GM23338 (cell line): ENCODE results near the gene PPP1R13L. TPM values are rescaled to one million over a fixed set of nuclear protein-coding genes. Genes with fewer than 3 reads are reported as not detected.

Experiments used
- ATAC-seq: fragments of 200-7000 bp; cut with Tn5 transposase; 3 replicates; pipeline ENCODE4 v1.9.1; 2020
- DNase-seq: peaks from one replicate; pipeline ENCODE4 v3.0.0-alpha.2; 2015; ENCODE audit warnings: low spot score
- H2AFZ ChIP-seq: fragments of 200-600 bp; sonication (generic); 2 replicates; pipeline ENCODE4 v1.8.0; 2016; ENCODE audit warnings: antibody characterized with exemption, mild to moderate bottlenecking, moderate library complexity
- H3F3A ChIP-seq: fragments of 200-600 bp; sonication (generic); replicated peaks from 2 replicates; pipeline ENCODE4 v1.8.0; 2017; ENCODE audit warnings: antibody characterized with exemption, mixed run types, low read depth
- H3K27ac ChIP-seq: fragments of 200-600 bp; sonication (generic); 2 replicates; pipeline ENCODE4 v1.6.1; 2016; ENCODE audit warnings: low read depth
- H3K27me3 ChIP-seq: fragments of 200-600 bp; sonication (generic); 2 replicates; pipeline ENCODE4 v1.8.0; 2016; ENCODE audit warnings: mild to moderate bottlenecking, mixed run types, moderate library complexity; ENCODE audit not compliant: insufficient read depth
- H3K36me3 ChIP-seq: fragments of 200-600 bp; sonication (generic); 2 replicates; pipeline ENCODE4 v1.8.0; 2016; ENCODE audit warnings: mild to moderate bottlenecking; ENCODE audit not compliant: insufficient read depth
- H3K4me1 ChIP-seq: fragments of 200-600 bp; sonication (generic); 2 replicates; pipeline ENCODE4 v1.8.0; 2016; ENCODE audit warnings: mild to moderate bottlenecking, moderate library complexity; ENCODE audit not compliant: insufficient read depth
- H3K4me2 ChIP-seq: fragments of 200-600 bp; sonication (generic); 2 replicates; pipeline ENCODE4 v1.7.1; 2017; ENCODE audit warnings: mixed run types
- H3K4me3 ChIP-seq: fragments of 200-600 bp; sonication (generic); 2 replicates; pipeline ENCODE4 v1.6.1; 2016; ENCODE audit warnings: mixed run types
- H3K79me2 ChIP-seq: fragments of 200-600 bp; sonication (generic); replicated peaks from 2 replicates; pipeline ENCODE4 v1.8.0; 2017; ENCODE audit warnings: mild to moderate bottlenecking; ENCODE audit not compliant: insufficient read depth
- H3K9me2 ChIP-seq: fragments of 200-600 bp; sonication (generic); 2 replicates; pipeline ENCODE4 v1.8.0; 2017; ENCODE audit not compliant: insufficient read depth
- H4K20me1 ChIP-seq: fragments of 200-600 bp; sonication (generic); replicated peaks from 2 replicates; pipeline ENCODE4 v1.8.0; 2017; ENCODE audit warnings: mild to moderate bottlenecking; ENCODE audit not compliant: insufficient read depth
- H3K27ac Mint-ChIP-seq: 2 replicates; pipeline ENCODE4 v1.8.0; 2020; ENCODE audit warnings: inconsistent platforms, mild to moderate bottlenecking, moderate library complexity, mixed read lengths
- H3K27me3 Mint-ChIP-seq: 3 replicates; pipeline ENCODE4 v1.8.0; 2022; ENCODE audit warnings: low read depth, mild to moderate bottlenecking, moderate library complexity, mixed read lengths, inconsistent platforms; ENCODE audit not compliant: insufficient read depth, poor library complexity
- H3K36me3 Mint-ChIP-seq: 3 replicates; pipeline ENCODE4 v1.8.0; 2021; ENCODE audit warnings: low read depth, mild to moderate bottlenecking, inconsistent platforms, moderate library complexity, mixed read lengths
- H3K4me1 Mint-ChIP-seq: 3 replicates; pipeline ENCODE4 v1.8.0; 2020; ENCODE audit warnings: mild to moderate bottlenecking, inconsistent platforms, mixed read lengths
- H3K4me3 Mint-ChIP-seq: 3 replicates; pipeline ENCODE4 v1.8.0; 2021; ENCODE audit warnings: moderate library complexity, mild to moderate bottlenecking, inconsistent platforms, mixed read lengths
- H3K9me3 Mint-ChIP-seq: 3 replicates; pipeline ENCODE4 v1.8.0; 2020; ENCODE audit warnings: moderate library complexity, mild to moderate bottlenecking, inconsistent platforms, mixed read lengths
- CREB1 ChIP-seq: fragments of 250-450 bp; sonication (Bioruptor Pico); IDR thresholded peaks from 2 replicates; pipeline ENCODE4 v1.5.0; 2020; ENCODE audit warnings: low read depth, mild to moderate bottlenecking, moderate library complexity
- ETS1 ChIP-seq: IDR thresholded peaks from 2 replicates; pipeline ENCODE4 v1.6.1; 2016; ENCODE audit warnings: antibody characterized with exemption
- EZH2phosphoT487 ChIP-seq: fragments of 200-600 bp; sonication (generic); IDR thresholded peaks from one replicate; pipeline ENCODE4 v1.8.1; 2018; ENCODE audit warnings: antibody characterized with exemption; ENCODE audit not compliant: unreplicated experiment
- NANOG ChIP-seq: IDR thresholded peaks from 2 replicates; pipeline ENCODE4 v1.6.1; 2016; ENCODE audit warnings: antibody characterized with exemption, borderline replicate concordance
- STAT1 ChIP-seq: IDR thresholded peaks from one replicate; pipeline ENCODE4 v1.6.1; 2016; ENCODE audit warnings: antibody characterized with exemption; ENCODE audit not compliant: unreplicated experiment
- ZNF331 ChIP-seq: fragments of 250-450 bp; sonication (Bioruptor Pico); IDR thresholded peaks from 2 replicates; pipeline ENCODE4 v1.5.0; 2020; ENCODE audit warnings: low read depth, mild to moderate bottlenecking, moderate library complexity
- polyA plus RNA-seq: library from polyadenylated mRNA; unstranded; fragments of >200 nt; fragmentation: Nextera tagmentation; extraction: Ambion mirVana; gene quantifications from 2 replicates; pipeline ENCODE4 v1.2.1, GENCODE V29; 2016
- total RNA-seq: library from RNA; depleted of rRNA; stranded (reverse); fragments of >200 nt; shearing (Covaris generic); gene quantifications from 2 replicates; pipeline ENCODE4 v1.2.3, GENCODE V29; 2014
- TF ChIP-seq, protein P1 (sequence below): IDR thresholded peaks from one replicate; pipeline ENCODE4 v1.6.1; 2018; ENCODE audit warnings: antibody characterized with exemption; ENCODE audit not compliant: unreplicated experiment
- TF ChIP-seq, protein P2 (sequence below), 2 experiments: fragments of 200-600 bp in 1 of 2; sonication (generic) in 1 of 2; conservative IDR thresholded peaks; 2 replicates each; pipeline versions ENCODE4 v1.5.1 to v1.6.1; 2016 to 2017; ENCODE audit warnings: antibody characterized with exemption in 2 of 2, low read depth in 2 of 2, mild to moderate bottlenecking in 2 of 2, moderate library complexity in 1 of 2

Gene PPP1R13L
- total and polyA plus RNA-seq, 2 experiments from 2014 or later = 9.6 to 15.5 TPM

GRCh38 chr19:45403781-45404556 is 900 bp downstream of the PPP1R13L start:
- Histone ChIP-seq H4K20me1 (peaks cover 18% of the 10 kb centered on the region; the same call in 1 of the 2 replicates), H2AFZ (peak overlapping the region; percentile 83), H3K9me2 (no peaks in the 10 kb centered on the region), H3K4me1 (peaks cover 24% of the 10 kb centered on the region), H3K27me3 (peaks cover 31% of the 10 kb centered on the region), H3K27ac (no peak overlapping the region), H3K79me2 (peaks cover 13% of the 10 kb centered on the region), H3K4me2 (peak overlapping the region; percentile 99), H3K36me3 (no peaks in the 10 kb centered on the region), H3K4me3 (peak overlapping the region; percentile 88), H3F3A (peaks cover 27% of the 10 kb centered on the region; the same call in 1 of the 2 replicates)
- H3K27ac Mint-ChIP-seq = peak overlapping the region; percentile 75; the same call in 1 of the 2 replicates
- peaks cover 32% of the 10 kb centered on the region for H3K27me3 Mint-ChIP-seq
- ATAC-seq = peak; percentile 38
- peak overlapping the region; percentile 97 for H3K4me3 Mint-ChIP-seq
- no peaks in the 10 kb centered on the region for H3K9me3 Mint-ChIP-seq
- TF ChIP-seq CREB1 (CRISPR knock-in tag) = 0 out of 2 replicates have a peak, but pooled peaks have one; percentile 19
- TF ChIP-seq, protein P1, sequence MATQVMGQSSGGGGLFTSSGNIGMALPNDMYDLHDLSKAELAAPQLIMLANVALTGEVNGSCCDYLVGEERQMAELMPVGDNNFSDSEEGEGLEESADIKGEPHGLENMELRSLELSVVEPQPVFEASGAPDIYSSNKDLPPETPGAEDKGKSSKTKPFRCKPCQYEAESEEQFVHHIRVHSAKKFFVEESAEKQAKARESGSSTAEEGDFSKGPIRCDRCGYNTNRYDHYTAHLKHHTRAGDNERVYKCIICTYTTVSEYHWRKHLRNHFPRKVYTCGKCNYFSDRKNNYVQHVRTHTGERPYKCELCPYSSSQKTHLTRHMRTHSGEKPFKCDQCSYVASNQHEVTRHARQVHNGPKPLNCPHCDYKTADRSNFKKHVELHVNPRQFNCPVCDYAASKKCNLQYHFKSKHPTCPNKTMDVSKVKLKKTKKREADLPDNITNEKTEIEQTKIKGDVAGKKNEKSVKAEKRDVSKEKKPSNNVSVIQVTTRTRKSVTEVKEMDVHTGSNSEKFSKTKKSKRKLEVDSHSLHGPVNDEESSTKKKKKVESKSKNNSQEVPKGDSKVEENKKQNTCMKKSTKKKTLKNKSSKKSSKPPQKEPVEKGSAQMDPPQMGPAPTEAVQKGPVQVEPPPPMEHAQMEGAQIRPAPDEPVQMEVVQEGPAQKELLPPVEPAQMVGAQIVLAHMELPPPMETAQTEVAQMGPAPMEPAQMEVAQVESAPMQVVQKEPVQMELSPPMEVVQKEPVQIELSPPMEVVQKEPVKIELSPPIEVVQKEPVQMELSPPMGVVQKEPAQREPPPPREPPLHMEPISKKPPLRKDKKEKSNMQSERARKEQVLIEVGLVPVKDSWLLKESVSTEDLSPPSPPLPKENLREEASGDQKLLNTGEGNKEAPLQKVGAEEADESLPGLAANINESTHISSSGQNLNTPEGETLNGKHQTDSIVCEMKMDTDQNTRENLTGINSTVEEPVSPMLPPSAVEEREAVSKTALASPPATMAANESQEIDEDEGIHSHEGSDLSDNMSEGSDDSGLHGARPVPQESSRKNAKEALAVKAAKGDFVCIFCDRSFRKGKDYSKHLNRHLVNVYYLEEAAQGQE = no peak
- TF ChIP-seq EZH2phosphoT487 = no peak
- TF ChIP-seq, protein P2, sequence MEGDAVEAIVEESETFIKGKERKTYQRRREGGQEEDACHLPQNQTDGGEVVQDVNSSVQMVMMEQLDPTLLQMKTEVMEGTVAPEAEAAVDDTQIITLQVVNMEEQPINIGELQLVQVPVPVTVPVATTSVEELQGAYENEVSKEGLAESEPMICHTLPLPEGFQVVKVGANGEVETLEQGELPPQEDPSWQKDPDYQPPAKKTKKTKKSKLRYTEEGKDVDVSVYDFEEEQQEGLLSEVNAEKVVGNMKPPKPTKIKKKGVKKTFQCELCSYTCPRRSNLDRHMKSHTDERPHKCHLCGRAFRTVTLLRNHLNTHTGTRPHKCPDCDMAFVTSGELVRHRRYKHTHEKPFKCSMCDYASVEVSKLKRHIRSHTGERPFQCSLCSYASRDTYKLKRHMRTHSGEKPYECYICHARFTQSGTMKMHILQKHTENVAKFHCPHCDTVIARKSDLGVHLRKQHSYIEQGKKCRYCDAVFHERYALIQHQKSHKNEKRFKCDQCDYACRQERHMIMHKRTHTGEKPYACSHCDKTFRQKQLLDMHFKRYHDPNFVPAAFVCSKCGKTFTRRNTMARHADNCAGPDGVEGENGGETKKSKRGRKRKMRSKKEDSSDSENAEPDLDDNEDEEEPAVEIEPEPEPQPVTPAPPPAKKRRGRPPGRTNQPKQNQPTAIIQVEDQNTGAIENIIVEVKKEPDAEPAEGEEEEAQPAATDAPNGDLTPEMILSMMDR (conservative IDR thresholded peaks at IDR 0.05; ENCODE audit: low read depth in 2 of 2) = peak; percentile 80 to 83
- TF ChIP-seq NANOG = no peak
- TF ChIP-seq STAT1 = no peak
- H3K4me1 Mint-ChIP-seq = peaks cover 26% of the 10 kb centered on the region
- peaks cover 13% of the 10 kb centered on the region for H3K36me3 Mint-ChIP-seq
- DNase-seq = peak; percentile 95

- Histone ChIP-seq H2AFZ (no peak overlapping the region), H3K27me3 (peaks cover 38% of the 10 kb centered on the region), H3K4me2 (peak overlapping the region; percentile 99), H3K36me3 (no peaks in the 10 kb centered on the region), H3K4me1 (peaks cover 24% of the 10 kb centered on the region), H3K4me3 (peak overlapping the region; percentile 88), H3K79me2 (peaks cover 13% of the 10 kb centered on the region), H3K27ac (no peak overlapping the region), H3F3A (peaks cover 25% of the 10 kb centered on the region; the same call in 1 of the 2 replicates), H4K20me1 (peaks cover 18% of the 10 kb centered on the region; the same call in 1 of the 2 replicates), H3K9me2 (no peaks in the 10 kb centered on the region)
- Mint-ChIP-seq H3K27me3 (peaks cover 38% of the 10 kb centered on the region), H3K27ac (no peak overlapping the region), H3K4me1 (peaks cover 26% of the 10 kb centered on the region), H3K36me3 (peaks cover 6% of the 10 kb centered on the region), H3K4me3 (peak overlapping the region; percentile 97), H3K9me3 (no peaks in the 10 kb centered on the region)
- DNase-seq (no peak), ATAC-seq (no peak)
- no peak for TF ChIP-seq ETS1
- TF ChIP-seq, protein P1 = no peak
- TF ChIP-seq ZNF331 (CRISPR knock-in tag) = no peak
These were observed 1.6 kb downstream of the PPP1R13L start for GRCh38 chr19:45403272-45403671.
